ENCODE results near the gene TMED1.

DNA sequence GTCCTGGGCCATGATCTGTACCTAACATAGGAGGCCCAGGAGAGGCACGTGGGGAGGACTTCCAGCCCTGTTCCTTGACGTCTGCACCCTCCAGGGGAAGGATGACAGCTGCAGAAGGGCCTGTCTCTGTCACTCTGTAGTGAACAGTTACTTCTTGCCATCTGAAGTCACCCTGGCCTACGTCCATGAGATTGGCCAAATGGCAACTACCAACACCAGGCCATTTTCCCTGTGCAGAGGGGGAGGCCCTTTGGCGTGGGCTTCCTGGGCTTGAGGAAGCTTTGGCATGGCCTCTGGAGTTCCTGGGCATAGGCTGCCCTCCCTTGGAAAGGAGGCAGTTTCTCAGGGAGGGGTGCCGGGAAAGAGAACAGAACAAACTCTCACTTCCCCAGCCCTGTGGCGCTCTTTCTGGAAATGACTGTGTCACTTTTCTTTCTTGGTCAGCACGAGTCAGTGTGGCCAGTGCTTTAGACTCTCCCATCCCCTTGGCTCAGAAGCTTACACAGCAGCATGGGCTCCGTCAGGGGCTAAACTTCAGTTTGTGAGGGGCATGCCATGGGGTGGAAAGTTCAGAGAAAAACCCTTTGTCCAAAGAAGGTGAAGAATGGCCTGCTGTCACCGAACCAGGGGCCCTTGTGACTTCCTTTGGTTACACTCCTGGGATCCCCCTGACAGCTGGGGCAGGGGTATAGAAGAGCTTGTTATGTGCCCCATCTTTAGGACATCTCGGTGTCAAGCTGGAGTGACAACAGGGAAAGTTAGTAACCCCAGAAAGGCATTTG, 40.6 kb upstream of the TMED1 start:
- TF ChIP-seq L3MBTL2 (conservative IDR thresholded peaks at IDR 0.05) (no peak), LEF1 (IDR thresholded peaks at IDR 0.05; ENCODE audit: borderline replicate concordance) (no peak), FOXM1 (IDR thresholded peaks at IDR 0.05; ENCODE audit: borderline replicate concordance) (no peak), BHLHE40 (IDR thresholded peaks at IDR 0.05; ENCODE audit: borderline replicate concordance) (no peak)

Measured in HEK293T (cell line).